UCSD-AML1 (cell line): Measurements from ENCODE around the gene MDGA2.

ENCODE experiments used
- DNase-seq: peaks from one replicate; lab custom pipeline; 2025; ENCODE audit not compliant: unreplicated experiment; lab: John Stamatoyannopoulos, UW

Gene MDGA2

GRCh38 chr14:47675466-47676314, at the start of gene MDGA2:
Gene MDGA2 (minus strand): TSS chr14:47675605.
- no peak for DNase-seq

- DNase-seq, result no peak
Observed at GRCh38 chr14:47722929-47723693, 47.7 kb upstream of the MDGA2 start.

GRCh38 chr14:47720281-47720680, 44.9 kb upstream of the MDGA2 start:
- no peak for DNase-seq

GRCh38 chr14:47715330-47715729, 39.9 kb upstream of the MDGA2 start:
- no peak for DNase-seq

- no peak for DNase-seq
Observed at GRCh38 chr14:47710581-47710980, 35.2 kb upstream of the MDGA2 start.

GRCh38 chr14:47705683-47706082, 30.3 kb upstream of the MDGA2 start:
- DNase-seq, result no peak

GRCh38 chr14:47691829-47692228, 16.4 kb upstream of the MDGA2 start:
- no peak for DNase-seq

- DNase-seq, result no peak
Observed at GRCh38 chr14:47678993-47679392, 3.6 kb upstream of the MDGA2 start.

GRCh38 chr14:47678157-47678556, 2.8 kb upstream of the MDGA2 start:
- no peak for DNase-seq

- DNase-seq, result no peak
Observed at GRCh38 chr14:47676315-47676617, 861 bp upstream of the MDGA2 start.

- DNase-seq, result no peak
Observed at GRCh38 chr14:47674543-47675465, 601 bp downstream of the MDGA2 start.

GRCh38 chr14:47674148-47674542, 1.3 kb downstream of the MDGA2 start:
- no peak for DNase-seq

GRCh38 chr14:47665337-47666134, 9.9 kb downstream of the MDGA2 start:
- no peak for DNase-seq

GRCh38 chr14:47662466-47662865, 12.9 kb downstream of the MDGA2 start:
- DNase-seq, result no peak

- no peak for DNase-seq
Observed at GRCh38 chr14:47660158-47660557, 15.2 kb downstream of the MDGA2 start.

GRCh38 chr14:47658041-47658440, 17.4 kb downstream of the MDGA2 start:
- DNase-seq, result no peak

- no peak for DNase-seq
Observed at GRCh38 chr14:47657143-47657542, 18.3 kb downstream of the MDGA2 start.

GRCh38 chr14:47651337-47651736, 24.1 kb downstream of the MDGA2 start:
- DNase-seq, result no peak

GRCh38 chr14:47637753-47638152, 37.7 kb downstream of the MDGA2 start:
- no peak for DNase-seq

- DNase-seq, result no peak
Observed at GRCh38 chr14:47626151-47627035, 49.0 kb downstream of the MDGA2 start.
